ENCODE results near the gene ABCA2.

- TF ChIP-seq REST (IDR thresholded peaks at IDR 0.05; ENCODE audit: insufficient read depth in 1 of 2, low read depth in 2 of 2, low read length in 2 of 2) (no peak), POLR2AphosphoS5 (IDR thresholded peaks at IDR 0.05; ENCODE audit: low read depth, low read length) (no peak)
These were observed 9.4 kb upstream of the ABCA2 start for GRCh38 chr9:137037483-137037882.

Measured in PFSK-1 (cell line).